ENCODE measurements around the gene TMCO4. TPM values are rescaled to one million over a fixed set of nuclear protein-coding genes. Genes with fewer than 3 reads are reported as not detected.
A peak's percentile ranks its signal among the peaks of the same experiment; 100 is the strongest.

TMCO4 gene
- total and polyA plus RNA-seq, 12 donors, result 23.2 to 55.0 (median 38.1) TPM

GRCh38 chr1:19812875-19813642 lies 13.3 kb upstream of the TMCO4 start:
- Histone ChIP-seq H3K9me3 (replicated peaks in 1 of 3) (no peaks in the 10 kb centered on the region), H3K27me3 (no peaks in the 10 kb centered on the region), H3K4me1 (replicated peaks in 1 of 2) (no peaks in the 10 kb centered on the region), H3K4me3 (no peak overlapping the region), H3K36me3 (replicated peaks in 1 of 2) (no peaks in the 10 kb centered on the region), H3K27ac (no peak overlapping the region)
- TF ChIP-seq POLR2A (IDR thresholded peaks at IDR 0.05) (no peak), CTCF (IDR thresholded peaks at IDR 0.05) (no peak)
- intact Hi-C loops (cut with DNase I), result no loop called here
- WGBS, 4 donors, result 80 to 86% (median 83%) methylated on average over 12 to 15 of the region's 15 CpGs
- DNase-seq, result peak in 1 of 7 donors; percentile 30

- H3K4me1 ChIP-seq (replicated peaks in 1 of 2), result no peaks in the 10 kb centered on the region
- H3K4me3 ChIP-seq, result no peak overlapping the region
- intact Hi-C loops (cut with DNase I), result no loop called here
- DNase-seq, result peak; percentile 45 to 74 (median 55)
- 62 to 82% (median 69%) methylated on average over 4 to 5 of the region's 5 CpGs for WGBS, 4 donors
- no peaks in the 10 kb centered on the region for H3K36me3 ChIP-seq (replicated peaks in 1 of 2)
- no peaks in the 10 kb centered on the region for H3K27me3 ChIP-seq
- no peak overlapping the region for H3K27ac ChIP-seq
- TF ChIP-seq POLR2A (IDR thresholded peaks at IDR 0.05), result no peak
- peak in 5 of 6 experiments; percentile 18 to 62 (median 51) for TF ChIP-seq CTCF (IDR thresholded peaks at IDR 0.05)
- no peaks in the 10 kb centered on the region for H3K9me3 ChIP-seq (replicated peaks in 1 of 3)
Measured at GRCh38 chr1:19811206-19811851, 11.6 kb upstream of the TMCO4 start.

- Histone ChIP-seq H3K27ac (no peak overlapping the region), H3K27me3 (no peaks in the 10 kb centered on the region), H3K4me3 (no peak overlapping the region), H3K36me3 (replicated peaks in 1 of 2) (no peaks in the 10 kb centered on the region), H3K9me3 (replicated peaks in 1 of 3) (no peaks in the 10 kb centered on the region), H3K4me1 (replicated peaks in 1 of 2) (no peaks in the 10 kb centered on the region)
- intact Hi-C loops (cut with DNase I), result no loop called here
- DNase-seq, result no peak
- 78 to 87% (median 86%) methylated on average over 9 to 13 of the region's 13 CpGs for WGBS, 4 donors
- no peak for TF ChIP-seq CTCF (IDR thresholded peaks at IDR 0.05)
- no peak for TF ChIP-seq POLR2A (IDR thresholded peaks at IDR 0.05)
Measured at GRCh38 chr1:19809044-19809750, 9.5 kb upstream of the TMCO4 start.

GRCh38 chr1:19808351-19808750 lies 8.6 kb upstream of the TMCO4 start:
- Histone ChIP-seq H3K4me3 (no peak overlapping the region), H3K9me3 (replicated peaks in 1 of 3) (no peaks in the 10 kb centered on the region), H3K27ac (no peak overlapping the region), H3K4me1 (replicated peaks in 1 of 2) (no peaks in the 10 kb centered on the region), H3K36me3 (replicated peaks in 1 of 2) (no peaks in the 10 kb centered on the region), H3K27me3 (no peaks in the 10 kb centered on the region)
- 84 to 91% (median 87%) methylated on average over 4 to 7 of the region's 7 CpGs for WGBS, 4 donors
- intact Hi-C loops (cut with DNase I), result no loop called here
- no peak for TF ChIP-seq POLR2A (IDR thresholded peaks at IDR 0.05)
- no peak for TF ChIP-seq CTCF (IDR thresholded peaks at IDR 0.05)
- DNase-seq, result no peak
